ENCODE data around the gene MICOS13.

Gene MICOS13

GRCh38 chr19:5628461-5628860 is 51.9 kb downstream of the MICOS13 start:
- peak; percentile 30 for DNase-seq (ENCODE audit: low spot score)
